GM21723 (cell line): ENCODE measurements around the gene PNKP.

Experiments used
- ATAC-seq: cut with Tn5 transposase; IDR thresholded peaks from one replicate; pipeline ENCODE4 v1.9.1; 2021; ENCODE audit warnings: mild to moderate bottlenecking, moderate library complexity; ENCODE audit not compliant: unreplicated experiment

The PNKP gene

DNA sequence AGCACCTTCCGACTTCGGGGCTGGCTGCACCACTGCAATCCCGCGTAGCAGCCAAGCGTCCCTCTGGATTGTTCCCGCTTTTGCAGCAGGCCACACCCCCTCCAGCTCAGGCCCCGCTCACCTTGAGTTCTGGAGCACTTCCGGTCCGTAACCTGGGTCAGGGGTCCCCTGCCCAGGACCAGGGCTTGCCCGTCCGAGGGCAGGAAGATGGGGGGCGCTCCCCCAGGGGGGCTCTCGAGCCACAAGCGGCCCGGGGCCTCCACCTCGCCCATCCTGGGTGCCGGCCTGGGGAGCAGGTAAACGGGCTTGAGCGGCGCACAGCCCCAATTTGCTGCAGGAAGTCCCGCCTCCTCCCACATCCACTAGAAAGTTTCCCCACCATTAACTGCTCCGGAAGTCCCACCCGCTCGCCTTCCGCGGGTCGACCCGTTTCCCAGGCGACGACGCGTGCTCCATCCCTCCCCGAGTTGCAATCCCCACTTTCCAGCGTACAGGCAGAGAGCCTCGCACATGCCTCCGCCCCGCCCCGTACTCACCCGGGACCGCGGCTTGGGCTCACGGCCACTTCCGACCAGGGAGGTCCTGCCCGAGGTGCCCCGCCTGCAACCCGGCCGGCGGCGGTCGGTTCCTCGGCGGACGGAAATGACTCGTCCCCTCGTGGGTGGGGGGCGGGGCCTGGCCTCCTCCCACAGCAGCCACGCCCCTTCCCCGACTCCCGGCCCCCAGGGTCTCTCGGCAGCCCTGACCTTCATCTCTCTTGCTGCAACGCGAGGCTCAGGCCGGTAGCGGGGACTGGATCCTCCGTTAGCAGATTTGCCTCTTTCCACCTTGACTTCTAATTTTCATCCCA lies at the start of gene PNKP:
PNKP (minus strand) TSS at position 644 of the 850 bp plus-strand sequence; CDS start at position 272, 372 bp downstream.
- ATAC-seq, result peak; percentile 39

DNA sequence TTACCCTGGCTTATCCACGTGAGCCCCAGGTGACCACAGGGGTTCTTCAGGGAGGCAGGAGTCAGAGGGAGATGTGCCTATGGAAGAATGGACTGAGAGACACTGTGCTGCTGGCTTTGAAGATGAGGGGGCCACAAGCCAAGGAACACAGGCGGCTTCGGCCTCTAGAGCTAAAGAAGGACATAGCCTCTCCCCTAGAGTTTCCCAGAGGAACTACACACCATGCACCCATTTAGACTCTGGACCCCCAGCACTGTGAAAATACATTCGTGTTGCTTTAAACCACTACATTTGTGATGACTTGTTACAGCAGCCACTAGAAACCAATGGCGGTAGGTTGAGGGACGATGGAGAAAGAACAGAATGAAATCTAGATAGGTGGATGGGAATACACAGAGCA lies 47.9 kb upstream of the PNKP start:
- no peak for ATAC-seq

DNA sequence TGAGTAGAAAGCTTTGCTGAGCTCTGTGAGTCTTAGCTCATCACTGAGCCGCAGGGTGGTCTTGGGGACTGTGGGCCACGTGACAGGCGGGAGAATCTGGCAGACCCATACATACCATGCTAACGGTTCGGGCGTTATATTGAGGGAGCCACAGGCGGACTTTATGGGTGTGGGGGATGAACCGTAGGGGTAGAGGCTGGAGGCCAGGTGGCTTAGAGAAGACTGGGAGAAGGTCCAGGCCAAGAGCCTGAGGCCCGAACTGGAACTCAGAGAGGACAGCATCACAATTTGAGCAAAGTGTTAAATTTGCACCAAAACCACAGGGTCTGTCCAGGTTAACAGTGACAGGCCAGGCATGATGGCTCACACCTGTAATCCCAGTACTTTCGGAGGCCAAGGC lies 46.3 kb upstream of the PNKP start:
- no peak for ATAC-seq

DNA sequence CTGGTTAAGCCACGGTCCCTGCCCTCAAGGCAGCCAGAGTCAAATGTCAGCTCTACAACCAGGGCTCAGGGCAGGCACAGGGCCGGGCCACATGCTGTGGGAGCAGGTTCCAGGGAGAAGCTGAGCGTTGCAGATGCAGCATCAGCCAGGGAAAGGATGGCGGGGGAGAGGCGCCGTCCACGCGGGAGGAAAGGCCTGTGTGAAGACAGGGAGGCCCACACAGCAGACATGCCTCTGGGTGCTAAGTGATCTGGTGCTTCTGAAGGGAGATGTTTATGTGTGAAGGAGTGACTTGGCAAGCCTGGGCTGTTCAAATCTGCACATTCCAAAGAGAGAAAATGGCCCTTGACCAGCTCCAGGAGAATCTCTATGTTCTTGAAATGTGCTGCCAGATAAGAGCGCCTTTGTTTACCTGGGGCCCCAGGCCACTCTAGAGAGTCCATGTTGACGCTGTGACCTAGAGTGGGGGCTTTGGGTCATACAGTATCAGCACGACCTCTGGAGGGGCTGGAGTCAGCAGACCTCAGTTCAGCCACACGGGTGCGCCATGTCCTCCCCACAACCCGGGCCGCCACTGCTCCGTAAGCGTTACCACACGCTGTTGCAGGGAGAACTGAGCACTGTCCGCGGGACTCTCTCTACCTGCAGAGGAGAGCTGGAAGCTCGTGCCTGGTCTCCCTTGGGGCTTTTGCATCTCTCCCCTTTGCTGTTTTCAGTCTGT lies 45.7 kb upstream of the PNKP start:
- ATAC-seq, result no peak

DNA sequence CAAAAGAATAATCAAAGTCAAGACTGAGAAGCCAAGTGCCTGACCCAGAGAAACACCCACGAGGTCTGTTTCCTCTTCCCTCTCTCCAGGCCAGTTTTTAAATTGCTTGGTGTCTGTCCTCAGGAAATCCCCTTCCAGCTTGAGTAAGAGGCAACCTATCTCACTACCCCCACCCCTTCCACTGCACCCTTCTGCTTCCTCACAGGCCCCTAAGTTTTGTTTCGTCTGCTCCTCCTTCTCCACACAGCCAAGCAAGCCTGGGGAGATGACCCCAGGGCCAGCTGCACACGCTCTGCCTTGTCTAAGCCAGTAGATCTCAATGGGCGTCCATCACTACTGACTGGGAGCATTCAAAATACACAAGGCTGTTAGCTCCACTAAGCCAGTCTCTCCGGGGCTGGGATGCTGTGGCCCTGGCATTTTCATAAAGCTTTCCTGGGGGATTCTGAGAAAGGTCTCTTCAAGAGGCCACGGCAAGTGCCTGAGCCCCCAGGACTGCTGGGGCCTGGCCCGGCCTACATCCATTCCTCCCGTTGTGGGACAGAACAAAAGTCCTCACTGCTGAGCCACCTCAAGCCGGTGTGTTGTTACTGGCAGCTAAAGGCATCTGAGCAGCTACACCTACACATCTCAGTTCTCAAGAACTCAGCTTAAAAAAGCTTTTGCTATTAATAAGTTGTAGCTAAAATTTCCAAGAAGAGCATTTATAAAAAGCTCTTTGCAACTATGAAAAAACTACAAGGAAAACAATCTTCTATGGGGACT lies 44.2 kb upstream of the PNKP start:
- ATAC-seq, result peak; percentile 30

DNA sequence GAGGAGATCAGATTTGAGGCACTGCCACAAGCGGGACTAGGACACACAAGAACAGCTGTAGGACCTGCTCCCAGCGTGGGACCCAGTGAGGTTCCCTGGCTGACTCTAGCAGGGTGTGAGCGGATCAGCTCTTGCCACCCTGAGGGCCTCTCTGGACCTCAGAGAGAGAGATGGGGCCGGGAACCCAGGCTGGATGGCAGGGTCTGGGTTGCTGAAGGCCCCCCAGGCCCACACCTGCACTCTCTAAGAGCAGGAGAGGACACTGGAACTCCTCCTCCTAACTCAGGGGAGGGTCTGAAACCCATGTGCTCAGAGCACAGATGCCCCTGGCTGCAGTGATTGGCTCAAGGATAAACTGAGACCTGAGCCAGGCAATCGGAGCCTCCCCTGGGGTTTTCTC lies 42.8 kb upstream of the PNKP start:
- ATAC-seq, result no peak

DNA sequence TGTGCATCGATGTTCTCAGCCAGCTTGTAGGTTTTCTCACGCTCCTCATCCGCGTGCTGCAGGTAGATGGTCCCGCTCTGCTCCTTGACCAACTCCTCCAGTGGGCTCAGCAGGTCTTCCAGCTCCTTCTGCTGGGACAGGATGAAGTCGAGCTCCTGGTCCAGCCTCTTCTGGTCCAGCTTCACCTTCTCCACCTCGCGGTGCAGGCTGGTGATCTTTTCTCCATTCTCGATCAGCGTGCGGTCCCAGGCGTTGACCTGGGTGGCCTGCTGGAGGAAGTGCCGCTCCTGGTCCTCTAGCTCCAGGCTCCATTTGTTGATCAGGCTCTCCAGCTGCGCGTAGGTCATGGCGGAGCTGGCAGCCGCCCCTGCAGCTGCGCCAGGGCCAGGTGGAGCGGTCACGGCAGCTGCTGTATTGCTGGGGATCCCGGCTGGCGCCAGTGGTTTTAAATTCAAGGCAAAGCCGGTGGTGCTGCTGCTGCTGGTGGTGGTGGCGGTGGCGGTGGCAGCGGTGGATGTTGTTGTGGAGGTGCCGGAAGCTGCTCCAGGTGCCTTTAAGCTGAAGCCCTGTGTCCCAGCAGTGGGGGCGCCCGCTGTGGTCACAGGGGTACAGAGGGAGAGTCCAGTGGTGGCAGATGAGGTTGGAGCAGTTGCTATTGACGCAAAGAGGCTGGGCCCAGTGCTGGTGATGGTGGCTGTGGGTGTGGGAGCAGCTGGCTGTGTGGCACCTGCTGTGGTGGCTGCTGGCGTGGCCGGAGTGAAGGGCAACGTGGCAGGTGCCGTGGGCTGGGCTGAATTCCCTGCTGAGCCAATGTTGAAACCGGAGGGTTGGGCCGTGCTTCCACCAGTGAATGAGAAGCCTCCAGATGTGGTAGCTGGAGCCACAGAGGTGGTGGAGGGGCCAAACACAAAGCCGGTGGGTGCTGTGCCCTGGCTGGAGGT lies 41.4 kb upstream of the PNKP start:
- no peak for ATAC-seq

DNA sequence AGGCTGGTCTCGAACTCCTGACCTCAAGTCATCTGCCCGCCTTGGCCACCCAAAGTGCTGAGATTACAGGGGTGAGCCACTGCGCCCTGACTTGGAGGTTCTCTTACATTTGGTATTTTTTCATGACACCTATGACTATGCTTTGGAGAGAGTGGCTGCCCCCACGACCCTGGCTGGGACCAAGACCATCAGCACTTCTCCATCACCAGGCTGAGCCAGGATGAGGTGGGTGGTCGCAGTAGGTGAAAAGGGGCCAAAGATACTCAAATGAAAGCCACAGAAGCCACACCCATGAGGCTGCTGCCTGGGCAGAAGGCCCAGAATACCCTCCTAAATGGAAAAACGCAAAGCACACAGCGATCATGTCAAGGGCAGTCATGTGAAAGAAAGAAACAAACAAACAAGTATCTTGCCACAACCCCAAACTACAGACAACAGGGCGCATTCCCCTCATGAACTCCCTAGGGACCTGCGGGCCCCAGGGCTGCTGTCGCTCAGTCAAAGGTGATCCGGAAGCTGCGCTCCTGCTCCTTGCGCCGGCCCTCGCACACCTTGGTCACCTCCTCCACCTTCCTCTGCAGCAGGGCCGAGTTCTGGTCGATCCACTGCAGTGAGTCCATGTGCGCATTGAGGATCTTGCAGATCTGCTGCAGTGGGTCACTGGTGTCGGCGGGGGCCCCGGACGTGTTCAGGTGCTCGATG lies 40.5 kb upstream of the PNKP start:
- ATAC-seq, result no peak

DNA sequence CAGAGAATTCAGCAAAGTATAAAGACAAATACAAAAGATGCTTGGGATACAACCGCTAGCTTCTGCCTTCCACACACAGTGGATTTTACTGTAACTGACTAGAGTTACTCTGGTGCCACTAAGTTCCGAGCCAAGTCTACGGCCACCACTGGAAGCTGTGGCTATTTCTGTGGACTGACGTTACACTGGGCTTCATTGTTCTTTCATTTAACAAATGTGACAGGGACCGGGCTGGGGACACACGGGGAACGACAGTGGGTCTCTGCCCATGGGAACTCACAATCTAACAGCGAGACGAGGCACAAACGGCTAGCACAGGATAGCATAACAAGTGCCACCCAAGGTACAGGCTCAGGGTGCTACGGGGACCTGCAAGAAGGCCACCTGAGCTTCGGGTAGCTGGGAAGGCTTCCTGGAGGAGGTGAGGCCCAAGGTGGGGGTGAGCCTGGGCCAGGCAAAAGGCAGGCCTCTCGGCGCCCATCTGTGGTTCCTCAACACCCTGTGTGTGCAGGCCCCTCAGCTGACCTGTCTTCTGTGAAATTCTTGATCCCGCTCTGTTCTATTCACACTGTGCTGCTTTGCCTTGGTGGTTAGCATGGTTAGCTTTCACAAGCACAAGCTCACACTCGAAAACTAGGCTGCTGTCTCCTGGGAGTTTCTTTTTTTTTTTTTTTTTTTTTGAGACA lies 39.6 kb upstream of the PNKP start:
- ATAC-seq, result no peak

DNA sequence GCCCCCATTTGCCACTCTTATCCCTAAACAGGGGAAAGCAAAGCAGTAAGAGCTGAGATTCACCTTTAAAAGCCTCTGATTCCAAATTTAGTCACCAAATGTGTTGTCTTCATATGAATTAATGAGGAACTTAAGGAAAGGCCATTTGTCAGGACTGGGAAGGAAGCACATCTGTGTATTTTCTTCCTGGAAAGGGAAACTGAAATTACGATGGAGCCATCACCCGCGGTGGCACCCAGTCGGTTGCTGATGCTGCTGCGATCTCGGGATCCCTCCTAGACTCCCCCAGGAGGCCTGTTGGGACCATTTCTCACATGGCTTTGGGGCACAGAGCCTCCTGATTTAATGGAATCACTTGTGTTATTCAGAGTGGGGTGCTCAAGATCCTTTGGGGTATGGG lies 36.8 kb upstream of the PNKP start:
- ATAC-seq, result no peak

DNA sequence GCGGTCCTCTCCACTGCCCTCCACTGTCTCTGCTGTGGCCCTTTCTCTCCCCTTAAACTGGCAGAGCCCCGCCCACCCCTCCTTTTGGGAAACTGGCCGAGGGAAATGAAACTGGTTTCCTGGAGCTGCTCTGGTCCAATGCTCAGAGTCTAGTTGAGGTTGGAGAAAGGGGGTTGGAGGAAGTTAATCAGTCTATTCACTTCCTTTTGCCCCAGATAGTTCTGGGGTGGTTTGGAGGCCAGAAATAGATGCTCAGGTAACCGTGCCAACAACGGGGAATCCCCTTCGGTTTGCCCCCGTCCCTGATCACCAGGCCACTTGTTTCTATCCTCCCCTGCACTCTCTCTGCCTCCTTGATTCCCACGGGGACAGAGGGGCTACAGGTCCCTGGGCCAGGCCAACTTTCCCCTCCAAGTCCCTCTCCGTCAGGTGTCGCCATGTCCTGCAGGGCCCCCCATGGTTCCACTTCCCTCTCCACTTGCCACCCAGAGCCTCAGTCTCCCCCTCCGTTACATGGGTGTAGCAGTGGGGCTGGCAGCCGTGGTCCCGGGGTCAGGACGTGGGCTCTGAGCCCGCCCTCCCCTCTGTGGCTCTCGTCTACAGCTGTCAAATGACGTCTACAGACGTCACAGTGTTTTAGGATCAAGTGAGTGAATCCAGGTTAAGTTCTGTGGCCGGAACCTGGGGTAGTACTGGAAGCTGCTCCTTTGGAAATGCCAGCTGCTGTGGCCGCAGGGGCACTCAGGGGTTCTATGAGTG lies 29.7 kb upstream of the PNKP start, which contains the start of gene IL4I1:
IL4I1 (minus strand) TSS at position 25 of the 759 bp plus-strand sequence. CDS start 727 bp downstream, outside the sequence.
- peak; percentile 47 for ATAC-seq

DNA sequence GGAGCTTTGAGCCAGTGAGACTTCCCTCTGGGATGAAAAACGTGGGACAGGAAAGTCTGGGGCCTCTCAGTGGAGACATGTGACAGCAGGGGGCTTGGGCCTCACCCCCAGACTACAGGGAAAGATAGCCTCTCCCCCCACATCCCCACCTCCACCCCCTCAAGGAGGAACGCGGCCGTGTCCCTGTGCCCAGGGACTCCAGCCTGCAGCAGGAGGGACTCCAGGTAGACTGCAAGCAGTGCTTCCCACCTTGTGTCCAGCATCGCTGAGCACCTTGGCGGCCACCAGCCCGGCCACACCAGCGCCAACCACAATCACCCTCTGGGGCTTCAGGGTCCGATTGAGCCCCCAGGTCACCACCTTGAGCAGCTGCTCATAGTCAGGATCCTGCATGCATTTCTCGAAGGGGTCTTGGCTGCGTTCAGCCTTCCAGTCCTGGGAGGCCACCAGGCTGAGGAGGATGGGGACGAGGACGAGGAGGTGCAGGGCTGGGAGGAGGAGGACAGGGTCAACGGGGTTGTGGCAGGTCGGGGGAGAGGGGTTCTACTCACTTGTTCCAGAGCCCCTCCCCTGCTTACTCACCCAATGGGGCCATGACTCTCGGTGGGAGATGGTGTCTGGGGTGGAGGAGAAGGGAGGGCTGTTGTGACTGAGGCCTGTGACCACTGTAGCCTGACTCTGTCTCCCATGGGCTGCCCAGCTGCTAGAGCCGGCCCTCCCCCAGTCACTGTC lies 28.4 kb upstream of the PNKP start:
- ATAC-seq, result no peak

DNA sequence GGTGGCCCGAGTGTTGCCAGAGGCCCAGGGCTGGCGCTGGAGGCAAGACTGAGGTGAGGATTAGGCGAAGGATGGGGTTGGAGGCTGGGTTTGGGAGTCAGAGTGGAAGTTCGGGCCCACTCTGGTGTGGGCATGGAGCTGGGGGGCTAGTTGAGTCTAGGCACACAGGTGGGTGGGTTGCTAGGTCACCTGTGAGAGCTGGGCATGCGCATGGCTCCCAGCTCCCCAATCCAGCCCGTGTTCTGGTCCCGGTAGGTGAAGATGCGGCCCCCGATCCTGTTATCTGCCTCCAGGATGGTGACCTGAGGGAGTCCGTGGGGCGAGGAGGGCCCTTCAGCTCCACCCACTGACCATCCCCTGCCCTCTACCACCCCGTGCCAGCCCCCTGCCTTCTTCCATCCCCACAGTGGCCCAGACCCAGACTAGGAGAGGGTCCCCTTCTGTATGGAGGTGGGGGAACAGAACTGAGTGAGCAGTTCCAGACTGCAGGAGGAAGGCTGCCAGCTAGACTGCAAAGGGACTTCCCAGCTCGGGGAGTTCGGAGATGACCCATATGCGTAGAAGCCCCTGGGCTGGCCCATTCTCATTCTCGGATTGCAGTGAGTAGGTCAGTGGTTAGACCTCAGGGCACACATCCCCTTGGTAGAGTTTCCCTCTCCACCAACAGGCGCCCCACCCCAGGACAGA lies 27.6 kb upstream of the PNKP start:
- no peak for ATAC-seq

DNA sequence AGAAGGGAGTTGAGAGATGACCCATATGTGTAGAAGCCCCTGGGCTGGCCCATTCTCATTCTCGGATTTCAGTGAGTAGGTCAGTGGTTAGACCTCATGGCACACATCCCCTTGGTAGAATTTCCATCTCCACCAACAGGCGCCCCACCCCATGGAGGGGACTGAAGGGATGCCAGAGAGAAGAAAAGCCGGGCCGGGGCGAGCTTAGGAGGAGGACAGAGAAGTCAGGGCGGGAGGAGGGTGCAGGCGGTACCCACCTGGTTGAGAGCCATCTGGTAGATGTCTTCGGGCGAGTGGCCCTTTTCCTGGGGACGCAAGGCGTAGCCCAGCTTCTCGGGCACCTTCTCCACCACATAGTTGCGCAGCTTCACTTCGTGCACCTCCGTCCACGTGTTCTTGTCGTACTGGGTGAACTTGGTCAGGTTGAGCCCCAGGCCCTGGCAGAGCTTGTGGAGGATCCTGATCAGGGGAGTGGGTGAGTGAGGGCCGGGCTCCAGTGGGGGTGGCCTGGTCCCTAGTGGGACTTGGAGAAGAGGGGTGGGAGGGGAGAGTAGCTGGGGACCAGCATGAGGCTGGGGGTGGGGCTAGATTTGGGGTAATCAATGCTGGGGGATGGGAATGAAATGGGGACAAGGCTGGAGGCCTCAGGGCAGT lies 26.8 kb upstream of the PNKP start:
- ATAC-seq, result no peak

DNA sequence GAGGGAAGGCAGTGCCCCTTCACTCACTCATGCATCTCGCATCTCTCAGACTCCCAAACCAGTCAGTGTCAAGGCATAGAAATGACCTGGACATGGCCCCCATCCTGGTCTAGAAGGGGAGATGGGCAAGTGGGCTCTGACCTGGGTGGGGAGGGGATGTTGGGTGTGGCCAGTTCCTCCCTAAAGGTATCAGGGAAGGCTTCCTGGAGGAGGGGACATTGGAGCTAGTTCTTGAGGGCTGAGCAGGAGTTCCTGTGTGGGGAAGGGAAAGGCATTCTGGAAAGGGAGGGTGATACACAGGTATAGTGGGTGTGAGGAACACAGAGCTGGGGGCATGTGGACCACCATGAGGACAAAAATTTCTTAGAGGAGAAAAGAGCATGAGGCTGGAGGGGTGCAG lies 25.3 kb upstream of the PNKP start:
- ATAC-seq, result no peak

DNA sequence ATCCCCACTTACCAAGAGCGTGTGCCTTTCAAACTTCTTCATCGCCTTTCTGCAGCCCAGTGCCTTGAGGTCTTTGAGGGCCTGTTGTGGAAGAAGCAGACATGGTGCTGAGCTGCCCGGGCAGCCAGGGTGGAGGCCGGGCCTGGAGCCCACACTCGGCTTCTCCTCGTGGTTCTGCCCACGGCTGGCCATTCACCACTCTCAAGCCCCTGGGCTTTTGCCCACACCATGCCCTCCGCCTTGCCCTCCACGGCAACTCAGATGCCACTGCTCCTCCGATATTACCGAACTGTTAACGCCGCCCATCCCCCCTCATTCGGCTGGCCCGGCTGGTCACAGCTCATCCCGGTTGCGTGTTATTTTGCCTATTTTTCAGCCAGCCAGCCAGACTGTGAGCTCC lies 24.0 kb upstream of the PNKP start:
- ATAC-seq, result no peak
